Liver (tissue), 3 donors: ENCODE data around the gene STPG1.

Source experiments
- CTCF ChIP-seq: fragments of 150-350 bp; IDR thresholded peaks from 2 replicates; pipeline ENCODE4 v1.5.1; 2017; ENCODE audit warnings: improper control_type of control experiment, low read depth, low read length; ENCODE audit not compliant: missing input control
- EGR1 ChIP-seq, 2 donors: IDR thresholded peaks; 2 replicates each; pipeline ENCODE4 v1.6.1; 2016 to 2018; ENCODE audit warnings: antibody characterized with exemption in 2 of 2, low read depth in 2 of 2
- HNF4A ChIP-seq, 2 donors: conservative IDR thresholded peaks; 2 replicates each; pipeline ENCODE4 v1.6.1; 2016; ENCODE audit warnings: antibody characterized with exemption in 2 of 2, mild to moderate bottlenecking in 2 of 2
- JUND ChIP-seq, 2 donors: IDR thresholded peaks; 2 replicates each; pipeline ENCODE4 v1.6.1; 2016; ENCODE audit warnings: antibody characterized with exemption in 2 of 2
- MAX ChIP-seq: IDR thresholded peaks from 2 replicates; pipeline ENCODE4 v1.6.1; 2016; ENCODE audit warnings: antibody characterized with exemption
- REST ChIP-seq: IDR thresholded peaks from 2 replicates; pipeline ENCODE4 v1.6.1; 2016; ENCODE audit warnings: antibody characterized with exemption, mild to moderate bottlenecking
- SP1 ChIP-seq: IDR thresholded peaks from 2 replicates; pipeline ENCODE4 v1.6.1; 2018; ENCODE audit warnings: antibody characterized with exemption, mild to moderate bottlenecking
- TAF1 ChIP-seq: conservative IDR thresholded peaks from 2 replicates; pipeline ENCODE4 v1.6.1; 2016; ENCODE audit warnings: antibody characterized with exemption, mild to moderate bottlenecking
- YY1 ChIP-seq: IDR thresholded peaks from 2 replicates; pipeline ENCODE4 v1.6.1; 2016; ENCODE audit warnings: antibody characterized with exemption, mild to moderate bottlenecking
- ZBTB33 ChIP-seq: IDR thresholded peaks from 2 replicates; pipeline ENCODE4 v1.6.1; 2016; ENCODE audit warnings: antibody characterized with exemption
- donor health status: healthy.
- donor health status: healthy.

GRCh38 chr1:24360681-24361080 lies 52.9 kb downstream of the STPG1 start:
- TF ChIP-seq SP1 (no peak), TAF1 (no peak), CTCF (no peak), MAX (no peak), REST (no peak), HNF4A (conservative IDR thresholded peaks at IDR 0.05) (no peak), YY1 (no peak), ZBTB33 (no peak), JUND (IDR thresholded peaks at IDR 0.05) (no peak), EGR1 (IDR thresholded peaks at IDR 0.05; ENCODE audit: low read depth in 2 of 2) (no peak)
